Stimulated activated CD4-positive, alpha-beta T cell treated with anti-CD3 and anti-CD28 coated beads, Interleukin-1b, Interleukin-23, amount 100 ng/mL, for 24 hours (primary cell): ENCODE data around the gene SNCB.

ENCODE experiments used
- DNase-seq, 4 experiments: peaks; one replicate each; pipeline ENCODE4 v3.0.0-alpha.2; 2020; ENCODE audit warnings: low read depth in 4 of 4, low spot score in 1 of 4

Gene SNCB

GRCh38 chr5:176644878-176645670 lies 14.7 kb upstream of the SNCB start:
- DNase-seq = no peak

GRCh38 chr5:176644294-176644693 lies 14.0 kb upstream of the SNCB start:
- DNase-seq = no peak

- no peak for DNase-seq
Measured at GRCh38 chr5:176643491-176644219, 13.3 kb upstream of the SNCB start.

GRCh38 chr5:176642675-176643490 lies 12.5 kb upstream of the SNCB start:
- no peak for DNase-seq

- DNase-seq = no peak
Measured at GRCh38 chr5:176640616-176641015, 10.3 kb upstream of the SNCB start.

- DNase-seq = no peak
Measured at GRCh38 chr5:176639981-176640380, 9.6 kb upstream of the SNCB start.

GRCh38 chr5:176639208-176639607 lies 8.9 kb upstream of the SNCB start:
- no peak for DNase-seq

GRCh38 chr5:176638437-176638836 lies 8.1 kb upstream of the SNCB start:
- DNase-seq = no peak

GRCh38 chr5:176637556-176637955 lies 7.2 kb upstream of the SNCB start:
- DNase-seq = no peak

- DNase-seq = no peak
Measured at GRCh38 chr5:176636426-176636825, 6.1 kb upstream of the SNCB start.

- DNase-seq = no peak
Measured at GRCh38 chr5:176633598-176633997, 3.3 kb upstream of the SNCB start.

- DNase-seq = no peak
Measured at GRCh38 chr5:176632745-176633144, 2.4 kb upstream of the SNCB start.

- no peak for DNase-seq
Measured at GRCh38 chr5:176631383-176632200, 1.3 kb upstream of the SNCB start.

GRCh38 chr5:176630681-176631222 lies 418 bp upstream of the SNCB start:
- DNase-seq = no peak

GRCh38 chr5:176629317-176629852 lies 949 bp downstream of the SNCB start:
- DNase-seq = no peak

GRCh38 chr5:176628406-176629228 lies 1.7 kb downstream of the SNCB start:
- DNase-seq = no peak

- no peak for DNase-seq
Measured at GRCh38 chr5:176627582-176627981, 2.8 kb downstream of the SNCB start.

GRCh38 chr5:176626876-176627236 lies 3.5 kb downstream of the SNCB start:
- no peak for DNase-seq
